Measurements from ENCODE around the gene CA14.

CA14 gene

GRCh38 chr1:150256198-150256553 lies 1.4 kb upstream of the CA14 start:
- H3K9me3 ChIP-seq (ENCODE audit: severe bottlenecking): no peaks in the 10 kb centered on the region
- ATAC-seq (ENCODE audit: low read depth) (no peak), DNase-seq (ENCODE audit: low spot score) (no peak)
- peak; percentile 52 for TF ChIP-seq CTCF (IDR thresholded peaks at IDR 0.05; ENCODE audit: poor library complexity, severe bottlenecking)
- no peak overlapping the region for H3K27ac ChIP-seq (ENCODE audit: poor library complexity, severe bottlenecking)
- peaks cover 23% of the 10 kb centered on the region for H3K4me1 ChIP-seq (ENCODE audit: insufficient read depth, poor library complexity, severe bottlenecking)
- H3K27me3 ChIP-seq (ENCODE audit: insufficient read depth, poor library complexity, severe bottlenecking): no peaks in the 10 kb centered on the region
- H3K4me3 ChIP-seq (ENCODE audit: severe bottlenecking): no peak overlapping the region
- H3K36me3 ChIP-seq (ENCODE audit: low read depth): no peaks in the 10 kb centered on the region

GRCh38 chr1:150256554-150257341 lies 826 bp upstream of the CA14 start:
- Histone ChIP-seq H3K27me3 (ENCODE audit: insufficient read depth, poor library complexity, severe bottlenecking) (no peaks in the 10 kb centered on the region), H3K4me1 (ENCODE audit: insufficient read depth, poor library complexity, severe bottlenecking) (peaks cover 27% of the 10 kb centered on the region), H3K4me3 (ENCODE audit: severe bottlenecking) (no peak overlapping the region), H3K27ac (ENCODE audit: poor library complexity, severe bottlenecking) (no peak overlapping the region), H3K9me3 (ENCODE audit: severe bottlenecking) (no peaks in the 10 kb centered on the region), H3K36me3 (ENCODE audit: low read depth) (no peaks in the 10 kb centered on the region)
- no peak for ATAC-seq (ENCODE audit: low read depth)
- no peak for DNase-seq (ENCODE audit: low spot score)
- TF ChIP-seq CTCF (IDR thresholded peaks at IDR 0.05; ENCODE audit: poor library complexity, severe bottlenecking): no peak

- peak overlapping the region; percentile 96 for H3K27ac ChIP-seq (ENCODE audit: poor library complexity, severe bottlenecking)
- H3K4me3 ChIP-seq (ENCODE audit: severe bottlenecking): no peak overlapping the region
- H3K27me3 ChIP-seq (ENCODE audit: insufficient read depth, poor library complexity, severe bottlenecking): no peaks in the 10 kb centered on the region
Observed at GRCh38 chr1:150259217-150259616, 1.6 kb downstream of the CA14 start.

GRCh38 chr1:150259758-150260669 lies 2.4 kb downstream of the CA14 start:
- Histone ChIP-seq H3K4me1 (ENCODE audit: insufficient read depth, poor library complexity, severe bottlenecking) (peaks cover 44% of the 10 kb centered on the region), H3K9me3 (ENCODE audit: severe bottlenecking) (no peaks in the 10 kb centered on the region), H3K4me3 (ENCODE audit: severe bottlenecking) (no peak overlapping the region), H3K36me3 (ENCODE audit: low read depth) (peaks cover 6% of the 10 kb centered on the region), H3K27ac (ENCODE audit: poor library complexity, severe bottlenecking) (peak overlapping the region; percentile 96), H3K27me3 (ENCODE audit: insufficient read depth, poor library complexity, severe bottlenecking) (no peaks in the 10 kb centered on the region)
- ATAC-seq (ENCODE audit: low read depth) (peak; percentile 75), DNase-seq (ENCODE audit: low spot score) (peak; percentile 85)
- TF ChIP-seq CTCF (IDR thresholded peaks at IDR 0.05; ENCODE audit: poor library complexity, severe bottlenecking): no peak

More at GRCh38 chr1:150259217-150259616, 1.6 kb downstream of the CA14 start:
- Histone ChIP-seq H3K9me3 (ENCODE audit: severe bottlenecking) (no peaks in the 10 kb centered on the region), H3K4me1 (ENCODE audit: insufficient read depth, poor library complexity, severe bottlenecking) (peaks cover 44% of the 10 kb centered on the region), H3K36me3 (ENCODE audit: low read depth) (no peaks in the 10 kb centered on the region)
- ATAC-seq (ENCODE audit: low read depth) (no peak), DNase-seq (ENCODE audit: low spot score) (no peak)
- no peak for TF ChIP-seq CTCF (IDR thresholded peaks at IDR 0.05; ENCODE audit: poor library complexity, severe bottlenecking)

Measured in RWPE2 (cell line).